Upper lobe of left lung (tissue), 6 donors: ENCODE results near the gene EEPD1. TPM values are rescaled to one million over a fixed set of nuclear protein-coding genes. Genes with fewer than 3 reads are reported as not detected.
"Not testable (repeated sequence)": the region's sequence is repeated elsewhere in the genome, so short reads cannot be mapped to it uniquely, and the experiment has no call there.

ENCODE experiments used
- ATAC-seq, 2 donors: fragments of 200-7000 bp; cut with Tn5 transposase; one replicate each; pipeline ENCODE4 v1.9.1; 2022; ENCODE audit warnings: mild to moderate bottlenecking in 2 of 2, moderate library complexity in 2 of 2; ENCODE audit not compliant: low FRiP score in 2 of 2
- DNase-seq, 2 donors: peaks; one replicate each; pipeline ENCODE4 v3.0.0-alpha.2; 2019 to 2020
- H3K27ac ChIP-seq, 4 donors: fragments of 200-600 bp; sonication (generic); one replicate each; pipeline ENCODE4 v1.5.1; 2016 to 2019
- H3K27me3 ChIP-seq, 4 donors: fragments of 200-600 bp; sonication (generic); one replicate each; pipeline ENCODE4 v1.5.1; 2017 to 2019
- H3K36me3 ChIP-seq, 4 donors: fragments of 200-600 bp; sonication (generic); one replicate each; pipeline ENCODE4 v1.5.1; 2016 to 2019
- H3K4me1 ChIP-seq, 4 donors: fragments of 200-600 bp; sonication (generic); one replicate each; pipeline ENCODE4 v1.5.1; 2018 to 2019
- H3K4me3 ChIP-seq, 4 donors: fragments of 200-600 bp; sonication (generic); one replicate each; pipeline ENCODE4 v1.5.1; 2017 to 2019; ENCODE audit warnings: mild to moderate bottlenecking in 2 of 4, moderate library complexity in 1 of 4
- H3K9me3 ChIP-seq, 4 donors: fragments of 200-600 bp; sonication (generic); one replicate each; pipeline ENCODE4 v1.5.1; 2018 to 2019
- EP300 ChIP-seq, 4 donors: sonication (generic); formaldehyde crosslinking; IDR thresholded peaks; one replicate each; pipeline ENCODE4 v1.5.1; 2017; ENCODE audit warnings: antibody characterized with exemption in 4 of 4, control low read depth in 2 of 4
- POLR2A ChIP-seq, 4 donors: fragments of 450-650 bp; IDR thresholded peaks; one replicate each; pipeline ENCODE4 v1.5.1; 2016 to 2017; ENCODE audit warnings: antibody characterized with exemption in 4 of 4, mild to moderate bottlenecking in 2 of 4
- POLR2AphosphoS5 ChIP-seq, 2 donors: sonication (generic); formaldehyde crosslinking; IDR thresholded peaks; one replicate each; pipeline ENCODE4 v1.5.1; 2017; ENCODE audit warnings: antibody characterized with exemption in 2 of 2
- WGBS, 2 donors: methylation state at CpG; one replicate each; pipeline ENCODE4 v1.1.5; 2017 to 2018; 5-methylcytosine and 5-hydroxymethylcytosine counted together
- total RNA-seq, 6 donors: library from RNA; depleted of rRNA in 4 of 6; stranded (reverse); fragments of >200 nt in 4 of 6; gene quantifications; one replicate each; pipeline versions ENCODE4 v1.1.0 to v1.2.1, GENCODE V29; 2016 to 2021
- TF ChIP-seq, protein P1 (sequence below), 6 experiments: fragments of 450-650 bp in 4 of 6; fragments of 200-600 bp in 2 of 6; sonication (generic) in 2 of 6; IDR thresholded peaks; one replicate each; pipeline ENCODE4 v1.5.1; 2016 to 2019; ENCODE audit warnings: antibody characterized with exemption in 6 of 6
- donor health status: DM: no; HTN: no; CAD: no; lungs with moderate emphysema.
- donor health status: DM: no; HTN: yes; CAD: no; lungs with severe emphysema.

Gene EEPD1
- total RNA-seq, 6 donors from 2014 or later = 5.9 to 25.1 (median 11.2) TPM

DNA sequence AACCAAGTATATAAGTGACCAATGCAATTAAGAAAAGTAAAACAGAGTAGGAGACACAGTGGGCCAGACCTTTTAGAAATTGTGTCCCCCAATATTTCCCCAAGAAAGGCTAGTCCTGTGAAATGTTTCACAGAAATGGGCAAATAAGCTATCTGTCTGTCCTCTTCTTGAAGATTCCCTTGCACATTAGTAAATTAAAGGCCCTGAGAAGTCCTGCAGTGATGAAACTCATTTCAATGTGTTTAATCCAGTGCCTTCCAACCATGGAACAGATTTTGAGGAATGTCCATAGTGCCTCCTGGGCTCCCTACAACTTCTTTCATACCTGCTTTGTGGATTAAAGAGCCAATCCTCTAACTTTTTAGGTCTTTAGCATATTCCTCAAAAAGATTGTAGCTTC is 11.2 kb upstream of the EEPD1 start:
- Histone ChIP-seq H3K36me3 (no peaks in the 10 kb centered on the region), H3K4me1 (peaks cover 0 to 4% (median 0%) of the 10 kb centered on the region in 4 donors), H3K27ac (no peak overlapping the region), H3K27me3 (no peaks in the 10 kb centered on the region), H3K9me3 (peaks cover 0 to 5% (median 0%) of the 10 kb centered on the region in 4 donors), H3K4me3 (no peak overlapping the region)
- TF ChIP-seq, protein P1, sequence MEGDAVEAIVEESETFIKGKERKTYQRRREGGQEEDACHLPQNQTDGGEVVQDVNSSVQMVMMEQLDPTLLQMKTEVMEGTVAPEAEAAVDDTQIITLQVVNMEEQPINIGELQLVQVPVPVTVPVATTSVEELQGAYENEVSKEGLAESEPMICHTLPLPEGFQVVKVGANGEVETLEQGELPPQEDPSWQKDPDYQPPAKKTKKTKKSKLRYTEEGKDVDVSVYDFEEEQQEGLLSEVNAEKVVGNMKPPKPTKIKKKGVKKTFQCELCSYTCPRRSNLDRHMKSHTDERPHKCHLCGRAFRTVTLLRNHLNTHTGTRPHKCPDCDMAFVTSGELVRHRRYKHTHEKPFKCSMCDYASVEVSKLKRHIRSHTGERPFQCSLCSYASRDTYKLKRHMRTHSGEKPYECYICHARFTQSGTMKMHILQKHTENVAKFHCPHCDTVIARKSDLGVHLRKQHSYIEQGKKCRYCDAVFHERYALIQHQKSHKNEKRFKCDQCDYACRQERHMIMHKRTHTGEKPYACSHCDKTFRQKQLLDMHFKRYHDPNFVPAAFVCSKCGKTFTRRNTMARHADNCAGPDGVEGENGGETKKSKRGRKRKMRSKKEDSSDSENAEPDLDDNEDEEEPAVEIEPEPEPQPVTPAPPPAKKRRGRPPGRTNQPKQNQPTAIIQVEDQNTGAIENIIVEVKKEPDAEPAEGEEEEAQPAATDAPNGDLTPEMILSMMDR (IDR thresholded peaks at IDR 0.05) = no peak
- TF ChIP-seq POLR2A (IDR thresholded peaks at IDR 0.05) = no peak
- TF ChIP-seq EP300 (IDR thresholded peaks at IDR 0.05) = no peak
- TF ChIP-seq POLR2AphosphoS5 (IDR thresholded peaks at IDR 0.05) = no peak
- ATAC-seq = no peak
- DNase-seq = no peak

DNA sequence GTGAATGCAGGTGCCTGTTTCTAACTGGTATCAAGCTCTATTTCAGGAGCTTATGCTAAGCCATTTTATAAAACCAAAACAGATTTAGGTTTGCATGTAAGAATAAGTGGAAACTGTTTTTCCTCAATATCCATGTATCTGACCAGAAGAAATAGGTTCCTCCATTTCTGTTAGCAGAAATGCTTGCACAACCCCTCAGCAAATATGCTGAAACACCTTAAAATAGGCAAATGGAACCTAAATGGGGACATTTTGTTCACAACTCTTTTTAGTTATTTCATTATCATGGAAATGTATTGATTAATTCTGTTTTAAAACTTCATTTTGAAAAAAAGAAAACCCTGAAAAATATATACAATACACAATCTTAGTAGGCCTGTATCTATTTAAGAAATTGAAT is 8.9 kb upstream of the EEPD1 start:
- H3K4me1 ChIP-seq = peaks cover 0 to 4% (median 0%) of the 10 kb centered on the region in 4 donors

DNA sequence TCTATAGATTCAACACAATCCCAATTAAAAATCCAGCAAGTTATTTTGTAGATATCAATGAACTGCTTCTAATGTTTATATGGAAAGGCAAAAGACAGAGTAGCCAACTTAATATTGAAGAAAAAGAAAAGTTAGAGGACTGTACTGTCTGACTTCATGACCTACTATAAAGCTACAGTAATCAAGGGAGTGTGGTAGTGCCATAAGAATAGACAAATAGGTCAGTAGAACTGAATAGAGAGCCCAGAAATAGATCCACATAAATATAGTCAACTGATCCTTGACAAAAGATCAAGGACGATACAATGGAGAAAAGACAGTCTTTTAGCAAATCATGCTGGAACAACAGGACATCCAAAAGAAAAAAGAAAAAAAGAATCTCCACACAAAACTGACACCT is 7.4 kb upstream of the EEPD1 start:
- no peak overlapping the region for H3K4me3 ChIP-seq
- H3K4me1 ChIP-seq = peaks cover 0 to 4% (median 0%) of the 10 kb centered on the region in 4 donors
- H3K9me3 ChIP-seq = peaks cover 0 to 12% (median 3%) of the 10 kb centered on the region in 4 donors
- no peaks in the 10 kb centered on the region for H3K27me3 ChIP-seq
- no peaks in the 10 kb centered on the region for H3K36me3 ChIP-seq
- DNase-seq (no peak), ATAC-seq (no peak)
- no peak for TF ChIP-seq POLR2A (IDR thresholded peaks at IDR 0.05)
- TF ChIP-seq POLR2AphosphoS5 (IDR thresholded peaks at IDR 0.05) = no peak
- TF ChIP-seq, protein P1 (IDR thresholded peaks at IDR 0.05) = no peak
- TF ChIP-seq EP300 (IDR thresholded peaks at IDR 0.05) = no peak
- H3K27ac ChIP-seq = no peak overlapping the region
- 83 to 96% methylated on average over 1 of the region's 1 CpG for WGBS, 2 donors

More for the DNA sequence above, 8.9 kb upstream of the EEPD1 start:
- DNase-seq (no peak), ATAC-seq (no peak)
- Histone ChIP-seq H3K36me3 (no peaks in the 10 kb centered on the region), H3K4me3 (no peak overlapping the region), H3K27me3 (no peaks in the 10 kb centered on the region), H3K27ac (no peak overlapping the region), H3K9me3 (peaks cover 0 to 12% (median 5%) of the 10 kb centered on the region in 4 donors)
- no peak for TF ChIP-seq POLR2A (IDR thresholded peaks at IDR 0.05)
- no peak for TF ChIP-seq EP300 (IDR thresholded peaks at IDR 0.05)
- TF ChIP-seq, protein P1 (IDR thresholded peaks at IDR 0.05) = no peak
- no peak for TF ChIP-seq POLR2AphosphoS5 (IDR thresholded peaks at IDR 0.05)

DNA sequence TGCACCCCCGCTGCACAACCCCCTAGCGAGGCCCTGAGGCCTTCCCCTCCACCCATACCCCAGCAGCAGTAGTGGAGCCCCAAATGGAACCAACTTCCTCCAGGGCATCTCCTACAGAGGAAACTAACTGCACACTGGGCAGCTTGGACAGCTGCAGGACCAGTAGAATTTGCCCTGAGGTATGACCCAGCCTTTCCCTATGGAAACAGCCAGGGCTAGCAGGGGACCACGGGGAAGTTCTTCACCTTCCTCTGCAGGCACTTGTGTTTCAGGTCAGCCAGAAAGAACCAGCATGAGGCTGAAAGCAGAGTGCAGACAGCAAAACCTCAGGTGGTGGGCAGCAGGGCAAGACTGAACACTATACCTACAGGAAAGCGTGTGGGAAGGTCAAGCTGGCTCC is 5.7 kb upstream of the EEPD1 start:
- 88 to 100% methylated on average over 4 of the region's 4 CpGs for WGBS, 2 donors
- Histone ChIP-seq H3K4me3 (no peak overlapping the region), H3K27ac (no peak overlapping the region), H3K9me3 (peaks cover 0 to 12% (median 3%) of the 10 kb centered on the region in 4 donors), H3K36me3 (no peaks in the 10 kb centered on the region), H3K27me3 (no peaks in the 10 kb centered on the region), H3K4me1 (peaks cover 0 to 8% (median 3%) of the 10 kb centered on the region in 4 donors)
- DNase-seq = no peak
- peak in 1 of 2 donors; percentile 47 for ATAC-seq
- TF ChIP-seq EP300 (IDR thresholded peaks at IDR 0.05) (no peak), POLR2AphosphoS5 (IDR thresholded peaks at IDR 0.05) (no peak), POLR2A (IDR thresholded peaks at IDR 0.05) (no peak)

DNA sequence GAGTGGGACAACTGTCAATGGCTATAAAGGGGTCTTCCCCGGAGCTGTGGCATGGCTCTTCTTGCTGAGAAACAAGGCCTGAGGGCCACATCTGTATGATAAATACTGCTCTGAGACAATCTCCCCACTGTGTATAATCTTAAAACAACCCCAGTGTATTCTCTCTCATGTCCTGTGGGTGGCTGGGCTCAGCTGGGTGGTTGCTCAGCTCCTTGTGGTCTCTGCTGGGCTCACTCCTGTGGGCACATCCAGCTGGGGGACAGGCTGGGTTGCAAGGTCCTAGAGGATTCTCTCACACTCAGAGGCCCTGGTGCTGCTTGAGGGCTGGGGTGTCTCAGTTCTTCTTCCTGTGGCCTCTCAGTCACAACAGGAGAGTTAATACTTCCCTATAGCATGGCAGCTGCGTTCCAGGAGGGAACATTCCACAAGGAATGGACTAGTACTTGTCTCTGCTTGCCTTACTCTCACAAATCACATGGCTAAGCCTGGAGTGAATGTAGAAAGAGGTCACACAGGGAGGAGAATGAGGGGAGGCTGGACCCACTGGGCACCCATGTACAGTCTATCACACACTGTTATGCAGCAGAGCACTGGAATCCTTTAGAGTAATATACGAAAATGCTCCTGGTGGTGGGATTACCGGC is 4.5 kb upstream of the EEPD1 start:
- Histone ChIP-seq H3K4me3 (no peak overlapping the region), H3K9me3 (peaks cover 0 to 12% (median 3%) of the 10 kb centered on the region in 4 donors), H3K4me1 (peaks cover 0 to 11% (median 8%) of the 10 kb centered on the region in 4 donors), H3K36me3 (no peaks in the 10 kb centered on the region), H3K27ac (no peak overlapping the region), H3K27me3 (no peaks in the 10 kb centered on the region)
- 89 to 93% methylated on average over 4 of the region's 4 CpGs for WGBS, 2 donors
- ATAC-seq = no peak
- no peak for TF ChIP-seq POLR2AphosphoS5 (IDR thresholded peaks at IDR 0.05)
- TF ChIP-seq POLR2A (IDR thresholded peaks at IDR 0.05) = no peak
- TF ChIP-seq, protein P1 (IDR thresholded peaks at IDR 0.05) = no peak
- no peak for TF ChIP-seq EP300 (IDR thresholded peaks at IDR 0.05)
- no peak for DNase-seq

DNA sequence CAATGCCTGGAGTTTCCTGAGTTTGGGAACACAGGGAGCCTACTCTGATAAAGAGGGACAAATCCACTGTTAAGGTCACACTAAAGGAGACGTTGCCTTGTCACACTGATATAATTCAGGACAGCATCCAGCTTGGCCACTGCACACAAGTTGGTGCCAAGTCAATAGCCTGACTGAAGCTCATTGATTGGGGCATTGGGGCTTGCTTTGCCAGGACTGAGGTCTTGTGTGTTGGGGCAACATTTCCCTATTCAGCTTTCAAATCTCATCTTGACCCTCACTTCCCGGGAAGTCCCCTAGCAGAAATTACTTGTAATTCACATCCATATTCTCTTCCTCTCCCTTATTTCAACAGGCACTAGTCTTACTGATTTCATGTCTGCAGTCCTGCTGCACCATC is 3.8 kb upstream of the EEPD1 start:
- 83% methylated on average over 2 of the region's 2 CpGs; no CpG with 5 or more reads in 1 of the 2 donors for WGBS, 2 donors
- not testable (repeated sequence) for H3K36me3 ChIP-seq, ATAC-seq, H3K4me3 ChIP-seq, DNase-seq, H3K27ac ChIP-seq, H3K27me3 ChIP-seq
- H3K9me3 ChIP-seq = peaks cover 0 to 12% (median 3%) of the 10 kb centered on the region in 4 donors
- H3K4me1 ChIP-seq = peaks cover 6 to 18% (median 13%) of the 10 kb centered on the region in 4 donors
